Left ventricle myocardium superior (tissue), 1 donor: ENCODE results near the gene TRPC4. TPM values are rescaled to one million over a fixed set of nuclear protein-coding genes. Genes with fewer than 3 reads are reported as not detected.

Source experiments
- ATAC-seq: fragments of 200-7000 bp; cut with Tn5 transposase; one replicate; pipeline ENCODE4 v1.9.1; 2020; ENCODE audit warnings: mild to moderate bottlenecking, moderate library complexity
- DNase-seq: peaks from one replicate; pipeline ENCODE4 v3.0.0-alpha.2; 2020
- intact Hi-C: fragments of 100-400 bp; cut with micrococcal nuclease; formaldehyde crosslinking; loops from one replicate; pipeline ENCODE4 v1.11.0; 2022
- long read RNA-seq: library from polyadenylated mRNA; unstranded; transcript quantifications from one replicate; pipeline ENCODE4 v2.0.0, GENCODE V29; 2021
- total RNA-seq: library from RNA; stranded (reverse); fragmentation: NEBNext Ultra II Directional; extraction: Animal tissue kit (Norgen Biotek cat#: 25700); gene quantifications from one replicate; pipeline ENCODE4 v1.2.1, GENCODE V29; 2021
- donor health status: DM: no; HTN: yes; CAD: no; lungs with severe emphysema.

TRPC4 gene
- 5.6 TPM for total RNA-seq
- long read RNA-seq, full-length matches to known transcripts, result 3 of 7 reads
- long read RNA-seq, partial matches to known transcripts, result 2 of 7 reads
- long read RNA-seq, other reads (novel, unspliced or antisense), result 2 of 7 reads

- peak; percentile 67 for DNase-seq
- peak; percentile 93 for ATAC-seq
- intact Hi-C loops, result no loop called here
Measured at GRCh38 chr13:37869756-37870488, at the start of gene TRPC4. Gene TRPC4, minus strand, starts transcription at chr13:37869772. Its CDS starts 86,439 bp downstream, at chr13:37783333.

- ATAC-seq, result peak; percentile 79
- no peak for DNase-seq
- intact Hi-C loops, result no loop called here
Measured at GRCh38 chr13:37918751-37919150, 49.2 kb upstream of the TRPC4 start.

- DNase-seq (no peak), ATAC-seq (no peak)
- intact Hi-C loops, result no loop called here
Measured at GRCh38 chr13:37918116-37918714, 48.6 kb upstream of the TRPC4 start.

GRCh38 chr13:37914781-37915391 lies 45.3 kb upstream of the TRPC4 start:
- ATAC-seq, result no peak
- intact Hi-C loops, result no loop called here
- no peak for DNase-seq

GRCh38 chr13:37910790-37911189 lies 41.2 kb upstream of the TRPC4 start:
- intact Hi-C loops, result no loop called here
- no peak for ATAC-seq
- DNase-seq, result no peak

- DNase-seq (no peak), ATAC-seq (no peak)
- intact Hi-C loops, result no loop called here
Measured at GRCh38 chr13:37906880-37907279, 37.3 kb upstream of the TRPC4 start.

GRCh38 chr13:37905736-37906135 lies 36.2 kb upstream of the TRPC4 start:
- intact Hi-C loops, result no loop called here
- ATAC-seq (no peak), DNase-seq (no peak)

- no peak for ATAC-seq
- no peak for DNase-seq
- intact Hi-C loops, result no loop called here
Measured at GRCh38 chr13:37899753-37900152, 30.2 kb upstream of the TRPC4 start.

GRCh38 chr13:37893321-37893720 lies 23.7 kb upstream of the TRPC4 start:
- no peak for ATAC-seq
- intact Hi-C loops, result no loop called here
- no peak for DNase-seq

- DNase-seq (no peak), ATAC-seq (no peak)
- intact Hi-C loops, result no loop called here
Measured at GRCh38 chr13:37889820-37890219, 20.2 kb upstream of the TRPC4 start.

- ATAC-seq (no peak), DNase-seq (no peak)
- intact Hi-C loops, result no loop called here
Measured at GRCh38 chr13:37889102-37889501, 19.5 kb upstream of the TRPC4 start.

GRCh38 chr13:37886879-37887278 lies 17.3 kb upstream of the TRPC4 start:
- intact Hi-C loops, result no loop called here
- ATAC-seq (no peak), DNase-seq (no peak)

GRCh38 chr13:37884674-37885073 lies 15.1 kb upstream of the TRPC4 start:
- no peak for ATAC-seq
- intact Hi-C loops, result no loop called here
- DNase-seq, result no peak

- intact Hi-C loops, result no loop called here
- ATAC-seq, result no peak
- no peak for DNase-seq
Measured at GRCh38 chr13:37884026-37884425, 14.5 kb upstream of the TRPC4 start.

GRCh38 chr13:37878921-37879320 lies 9.3 kb upstream of the TRPC4 start:
- DNase-seq (no peak), ATAC-seq (no peak)
- intact Hi-C loops, result no loop called here

GRCh38 chr13:37878496-37878895 lies 8.9 kb upstream of the TRPC4 start:
- ATAC-seq (no peak), DNase-seq (no peak)
- intact Hi-C loops, result no loop called here

GRCh38 chr13:37870895-37871550 lies 1.5 kb upstream of the TRPC4 start:
- intact Hi-C loops, result no loop called here
- DNase-seq, result no peak
- no peak for ATAC-seq

GRCh38 chr13:37870489-37870845 lies 895 bp upstream of the TRPC4 start:
- ATAC-seq (no peak), DNase-seq (no peak)
- intact Hi-C loops, result no loop called here

GRCh38 chr13:37869506-37869755 lies 141 bp downstream of the TRPC4 start:
- DNase-seq (no peak), ATAC-seq (no peak)
- intact Hi-C loops, result no loop called here
